ENCODE results near the gene ZNF787.

The ZNF787 gene

DNA sequence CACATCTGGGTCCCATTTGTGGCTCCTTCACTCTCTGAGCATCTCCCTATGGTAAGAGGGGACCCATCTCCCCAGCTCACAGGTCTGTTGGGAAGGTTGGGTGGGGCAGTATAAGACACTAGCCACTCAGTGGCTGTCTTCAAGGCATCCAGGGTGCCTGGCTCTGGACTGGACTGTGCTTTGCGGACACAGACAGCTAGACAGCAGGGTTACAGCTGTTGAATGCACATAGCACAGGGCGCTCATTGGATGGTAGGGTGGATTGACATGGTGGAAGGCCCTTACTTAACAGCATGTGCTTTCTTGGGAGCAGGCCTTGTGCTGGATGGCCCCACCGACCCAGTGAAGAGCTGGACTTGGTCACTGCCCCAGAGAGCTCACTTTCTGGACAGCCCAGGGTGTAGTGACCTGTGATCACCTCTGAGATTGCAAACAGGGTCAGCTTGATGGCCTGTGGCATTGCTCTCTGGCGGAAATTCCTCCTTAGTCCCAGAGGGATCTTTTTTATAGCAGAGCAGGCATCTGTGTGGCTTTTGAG, 21.9 kb upstream of the ZNF787 start:
- no peak for DNase-seq

DNA sequence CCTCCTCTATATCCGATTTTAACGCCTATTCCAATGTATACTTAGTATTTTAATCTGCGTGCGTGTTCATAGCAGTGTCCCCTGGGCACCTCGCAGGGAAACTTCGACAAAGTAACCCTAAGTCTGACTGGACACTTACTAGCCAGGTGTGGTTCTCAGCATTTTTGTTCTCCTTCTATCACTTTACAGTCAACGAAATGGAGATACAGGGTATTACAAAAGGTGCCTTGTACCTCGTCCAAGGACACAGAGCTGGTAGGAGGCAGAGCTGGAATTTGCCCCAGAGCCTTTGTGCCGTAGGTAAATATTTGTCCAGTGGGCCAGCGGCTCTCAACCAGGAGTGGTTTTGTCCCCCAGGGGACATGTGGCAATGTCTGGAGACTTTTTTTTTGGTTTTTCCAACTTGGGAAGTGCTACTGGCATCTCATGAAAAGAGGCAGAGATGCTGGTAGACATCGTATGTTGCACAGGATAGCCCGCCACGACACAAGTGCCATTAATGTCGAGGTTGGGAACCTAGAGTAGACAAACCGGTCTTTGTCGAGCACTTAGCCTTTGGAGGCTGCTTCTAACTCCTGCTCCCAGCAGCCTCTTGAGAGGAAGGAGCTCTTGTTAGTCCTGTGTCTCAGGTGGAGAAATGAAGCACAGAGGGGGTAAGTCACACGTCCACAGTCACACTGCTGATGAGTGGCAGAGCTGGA, 21.1 kb upstream of the ZNF787 start:
- no peak for DNase-seq

DNA sequence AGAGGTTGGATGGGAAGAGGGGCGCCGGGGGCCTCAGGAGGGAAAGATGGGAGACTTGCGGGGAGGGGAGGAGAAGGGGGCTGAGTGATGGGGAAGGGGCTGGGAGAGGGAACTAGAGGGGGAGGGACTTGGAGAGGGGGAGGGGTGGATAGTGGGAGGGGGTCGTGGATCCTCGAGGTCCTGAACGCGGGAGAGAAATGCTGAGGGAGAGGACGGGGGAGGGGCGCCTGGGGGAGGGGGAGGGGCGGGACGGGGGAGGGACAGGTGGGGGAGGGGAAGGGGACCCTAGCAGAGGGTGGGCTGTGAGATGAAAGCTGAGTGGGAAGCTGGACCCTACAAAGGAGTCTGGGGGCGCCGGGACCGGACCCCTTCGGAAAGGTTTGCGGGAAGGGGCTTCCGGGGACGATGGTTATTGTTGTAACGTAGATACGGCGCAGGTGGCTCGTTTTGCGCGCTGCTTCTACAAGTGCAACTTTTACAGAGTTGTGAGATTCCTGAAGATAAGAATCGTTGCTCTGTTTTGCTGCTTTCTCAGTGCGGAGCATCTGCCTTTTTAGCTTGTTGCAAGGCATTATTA, 20.4 kb upstream of the ZNF787 start:
- no peak for DNase-seq

DNA sequence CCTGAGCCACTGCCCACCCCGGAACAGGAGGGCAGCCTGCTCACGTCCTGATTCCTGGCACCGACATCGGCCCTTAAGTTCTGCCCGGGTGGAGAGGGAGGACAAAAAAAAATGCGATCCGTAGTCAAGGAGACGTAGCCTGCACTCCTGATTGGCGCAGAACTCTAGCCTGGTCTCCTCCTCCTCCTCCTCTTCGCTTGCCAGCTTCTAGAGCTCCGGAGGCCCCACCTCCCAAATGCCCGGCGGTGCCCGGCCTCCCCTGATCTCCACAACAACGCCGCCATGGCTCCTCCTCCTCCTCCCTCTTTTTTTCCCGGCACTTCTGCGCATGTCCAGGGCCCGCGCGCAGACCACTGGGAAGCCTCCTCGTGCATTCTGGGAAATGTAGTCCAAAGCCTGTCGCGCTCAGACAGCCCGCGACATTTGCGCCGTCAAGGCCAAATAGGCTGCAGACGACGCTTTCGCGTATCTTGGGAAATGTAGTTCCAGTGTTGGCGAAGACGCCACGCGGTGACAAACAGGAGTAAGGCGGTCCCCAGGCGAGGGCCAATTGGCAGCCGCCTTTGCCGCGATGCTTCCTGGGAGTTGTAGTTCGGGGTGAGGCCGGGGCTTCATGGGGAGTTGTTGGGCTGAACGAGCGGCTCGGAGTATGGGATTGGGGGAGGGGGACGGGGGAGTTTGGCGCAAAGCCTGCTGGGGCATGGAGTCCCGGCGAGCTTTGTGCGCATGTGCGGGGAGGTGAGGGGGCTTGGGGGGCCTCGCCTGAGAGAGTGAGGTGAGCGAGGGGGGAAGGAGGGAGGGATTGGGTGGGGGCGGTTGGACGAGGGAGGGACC, 19.7 kb upstream of the ZNF787 start, which contains the start of gene ZNF444:
ZNF444 (plus strand) TSS at position 705 of the 834 bp plus-strand sequence. CDS start 5,625 bp downstream, outside the sequence.
- peak; percentile 100 for DNase-seq

DNA sequence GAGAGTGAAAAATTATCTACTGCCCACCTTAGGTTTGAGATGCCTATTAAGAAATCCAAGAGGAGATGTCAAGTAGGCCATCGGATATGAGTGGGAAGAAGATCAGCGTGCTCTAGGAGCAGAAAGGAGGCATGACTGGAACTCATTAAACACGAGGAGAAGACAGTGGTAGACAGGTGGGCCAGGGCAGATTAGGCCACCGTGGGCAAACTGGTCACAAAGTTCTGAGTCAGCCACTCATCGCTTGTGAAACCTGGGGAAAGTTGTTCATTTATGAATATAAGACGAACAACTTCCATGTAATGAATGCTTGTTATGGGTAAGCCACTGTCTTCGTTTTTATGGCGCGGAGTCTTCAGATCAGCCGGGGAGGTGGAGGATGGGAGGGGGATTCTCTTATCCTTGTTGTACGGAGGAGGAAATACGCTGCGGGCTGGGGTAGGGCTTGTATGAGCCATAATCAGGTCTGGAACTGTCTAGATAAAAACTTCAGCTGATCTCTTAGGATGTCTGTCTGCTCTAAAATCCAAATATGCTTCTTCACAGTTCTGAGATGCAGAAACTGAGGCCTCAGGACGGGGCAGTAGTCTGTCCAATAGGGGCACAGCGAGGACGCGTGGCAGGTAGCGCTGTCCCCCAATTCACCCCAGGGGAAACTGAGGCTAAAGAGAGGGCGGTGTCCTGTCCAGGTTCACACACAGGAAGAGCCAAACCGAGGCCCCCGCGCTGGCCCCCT, 18.9 kb upstream of the ZNF787 start:
- peak; percentile 27 for DNase-seq

DNA sequence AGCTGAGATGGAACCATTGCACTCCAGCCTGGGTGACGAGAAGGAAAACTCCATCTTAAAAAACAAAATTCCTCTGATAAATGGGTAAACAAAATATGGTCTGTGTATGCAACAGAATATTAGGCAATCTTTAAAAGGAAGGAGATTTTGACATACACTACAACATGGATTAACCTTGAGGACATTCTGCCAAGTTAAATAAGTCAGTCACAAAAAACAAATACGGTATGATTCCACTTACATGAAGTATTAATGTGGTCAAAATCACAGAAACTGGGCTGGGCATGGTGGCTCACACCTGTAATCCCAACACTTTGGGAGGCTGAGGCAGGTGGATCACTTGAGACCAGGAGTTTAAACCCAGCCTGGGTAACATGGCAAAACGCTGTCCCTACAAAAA, 17.0 kb upstream of the ZNF787 start:
- no peak for DNase-seq

DNA sequence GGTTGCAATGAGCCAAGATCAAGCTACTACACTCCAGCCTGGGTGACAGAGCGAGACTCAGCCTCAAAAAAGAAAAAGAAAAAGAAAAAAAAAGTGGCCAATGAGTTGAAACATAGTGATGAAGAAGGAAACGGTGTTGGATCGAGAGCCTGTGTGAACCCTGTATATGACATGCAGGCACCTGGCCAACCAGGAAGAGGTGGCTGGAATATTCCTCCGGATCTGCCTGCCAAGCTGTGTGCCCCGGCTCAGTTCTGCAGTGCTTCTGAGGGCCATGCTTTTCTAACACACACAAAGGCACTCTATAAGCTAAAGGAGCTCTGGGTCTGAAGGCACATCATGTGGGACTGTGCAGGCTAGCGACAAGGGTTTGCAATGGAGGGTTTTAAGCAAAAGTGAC, 16.3 kb upstream of the ZNF787 start:
- no peak for DNase-seq

DNA sequence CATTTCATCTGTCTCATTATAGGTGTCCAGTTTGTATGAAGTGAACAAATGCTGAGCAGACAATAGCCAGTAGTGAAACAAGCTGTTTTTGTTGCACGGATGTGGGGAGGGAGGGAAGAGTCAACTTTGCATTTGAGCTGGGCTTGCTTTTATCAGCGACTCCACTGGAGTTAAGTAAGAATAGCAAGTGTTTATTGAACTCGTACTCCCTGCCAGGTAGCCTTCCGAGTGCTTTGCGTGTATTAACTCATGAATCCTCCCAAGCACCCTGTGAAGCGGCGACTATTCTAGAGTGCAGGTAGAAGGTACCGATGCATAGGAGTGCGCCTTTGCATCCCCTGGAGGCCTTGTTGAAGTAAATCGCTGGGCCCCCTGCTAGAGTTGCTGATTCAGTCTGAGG, 15.3 kb upstream of the ZNF787 start:
- DNase-seq = no peak

DNA sequence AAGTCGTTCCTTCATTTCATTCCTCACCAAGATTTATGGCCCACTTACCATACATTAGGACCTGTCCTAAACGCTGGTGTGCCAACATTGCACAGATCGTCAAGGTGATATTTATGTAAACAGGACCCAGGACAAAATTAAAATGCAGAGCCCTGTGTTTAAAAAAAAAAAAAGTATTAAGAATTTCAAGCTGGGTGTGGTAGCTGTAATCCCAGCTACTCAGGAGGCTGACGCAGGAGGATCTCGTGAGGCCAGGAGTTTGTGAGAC, 13.5 kb upstream of the ZNF787 start:
- no peak for DNase-seq

DNA sequence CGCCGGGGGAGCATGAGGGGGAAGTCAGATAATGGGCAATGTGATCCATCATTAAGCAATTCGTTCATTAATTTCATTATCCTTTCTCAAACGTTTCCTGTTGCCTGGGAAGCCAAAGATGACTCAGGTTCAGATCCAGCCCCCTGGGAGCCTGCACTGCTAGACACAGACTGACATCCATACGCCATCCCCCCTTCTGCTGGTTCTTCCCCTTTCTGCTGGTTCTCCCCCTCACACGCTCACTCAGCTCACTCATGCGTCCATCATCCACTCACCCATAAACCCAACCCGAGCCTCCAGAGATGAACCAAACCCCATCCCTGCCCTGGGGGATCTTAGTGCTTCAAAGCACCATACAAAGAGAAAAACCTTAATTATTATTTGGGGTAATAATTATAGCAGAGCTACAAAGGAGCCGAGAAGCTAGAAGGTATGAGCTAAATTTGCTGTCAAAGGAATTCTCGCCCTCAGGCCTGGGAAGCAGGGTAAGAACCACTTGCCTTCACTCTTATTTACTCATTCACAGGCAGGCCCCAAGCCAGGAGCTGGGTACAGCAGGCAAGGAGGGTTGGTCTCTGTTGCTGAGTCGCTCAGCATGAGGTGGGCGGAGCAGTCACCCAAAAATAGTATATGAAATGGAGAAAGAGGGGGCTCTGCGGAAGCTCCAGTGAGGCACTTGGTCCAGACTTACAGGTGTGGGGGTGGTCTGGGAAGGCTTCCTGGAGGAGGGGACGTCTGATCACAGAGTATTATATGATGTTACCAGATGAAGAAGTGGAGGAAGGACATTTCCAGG, 13.0 kb upstream of the ZNF787 start:
- no peak for DNase-seq

DNA sequence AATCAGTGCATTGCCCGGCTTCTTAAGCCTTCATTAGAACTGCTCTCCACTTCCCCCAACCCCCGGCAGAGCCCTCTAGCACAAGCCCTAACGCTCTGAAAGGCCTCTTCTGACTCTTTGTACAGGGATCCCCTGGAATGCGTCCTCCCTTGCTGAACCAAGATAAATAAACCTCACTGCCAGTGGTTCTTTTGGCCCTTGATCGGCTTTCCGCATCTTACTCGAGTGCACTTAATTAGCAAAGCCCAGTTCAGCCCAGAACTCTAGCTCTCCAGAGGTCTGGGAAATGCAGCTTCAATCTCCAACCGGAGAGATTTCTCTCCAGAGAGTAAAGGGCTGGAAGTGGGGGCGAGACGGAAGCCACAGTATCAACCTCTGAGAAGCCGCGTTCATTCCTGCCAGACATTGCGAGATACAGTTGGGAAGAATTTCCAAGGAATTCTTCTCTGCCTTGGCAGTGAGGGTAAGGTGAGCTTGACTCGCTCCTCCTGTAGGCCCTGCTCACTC, 11.3 kb upstream of the ZNF787 start:
- no peak for DNase-seq

DNA sequence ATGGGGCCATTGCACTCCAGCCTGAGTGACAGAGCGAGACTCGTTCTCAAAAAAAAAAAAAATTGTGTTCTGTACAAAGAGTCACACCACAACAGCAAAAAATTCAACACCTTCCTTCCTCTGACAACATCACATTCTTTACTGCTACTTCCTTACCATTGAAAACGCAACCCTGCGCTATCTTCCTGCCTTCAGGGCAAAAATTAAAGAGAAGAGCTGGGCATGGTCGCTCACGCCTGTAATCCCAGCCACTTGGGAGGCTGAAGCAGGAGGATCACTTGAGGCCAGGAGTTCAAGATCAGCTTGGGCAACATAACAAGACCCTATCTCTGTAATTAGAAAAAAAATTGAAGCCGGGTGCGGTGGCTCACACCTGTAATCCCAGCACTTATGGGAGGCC, 10.6 kb upstream of the ZNF787 start:
- DNase-seq = no peak

DNA sequence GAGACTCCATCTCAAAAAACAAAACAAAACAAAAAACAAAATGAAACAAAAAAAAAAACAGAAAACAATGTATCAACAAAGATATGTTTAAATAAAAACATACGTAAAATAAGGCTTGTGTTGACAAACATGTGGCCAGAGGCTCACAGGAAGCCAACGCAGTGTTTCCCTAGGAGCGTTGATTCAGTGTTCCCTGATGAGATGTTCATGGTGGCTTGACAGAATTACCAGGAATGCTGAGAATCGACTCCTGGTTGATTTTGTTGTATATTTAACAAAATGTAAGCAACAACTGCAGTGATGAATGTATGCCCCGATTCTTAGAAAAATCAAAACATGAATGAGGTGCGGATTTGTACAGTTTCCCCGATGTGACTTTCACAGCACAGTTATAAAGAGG, 8.9 kb upstream of the ZNF787 start:
- DNase-seq = no peak

DNA sequence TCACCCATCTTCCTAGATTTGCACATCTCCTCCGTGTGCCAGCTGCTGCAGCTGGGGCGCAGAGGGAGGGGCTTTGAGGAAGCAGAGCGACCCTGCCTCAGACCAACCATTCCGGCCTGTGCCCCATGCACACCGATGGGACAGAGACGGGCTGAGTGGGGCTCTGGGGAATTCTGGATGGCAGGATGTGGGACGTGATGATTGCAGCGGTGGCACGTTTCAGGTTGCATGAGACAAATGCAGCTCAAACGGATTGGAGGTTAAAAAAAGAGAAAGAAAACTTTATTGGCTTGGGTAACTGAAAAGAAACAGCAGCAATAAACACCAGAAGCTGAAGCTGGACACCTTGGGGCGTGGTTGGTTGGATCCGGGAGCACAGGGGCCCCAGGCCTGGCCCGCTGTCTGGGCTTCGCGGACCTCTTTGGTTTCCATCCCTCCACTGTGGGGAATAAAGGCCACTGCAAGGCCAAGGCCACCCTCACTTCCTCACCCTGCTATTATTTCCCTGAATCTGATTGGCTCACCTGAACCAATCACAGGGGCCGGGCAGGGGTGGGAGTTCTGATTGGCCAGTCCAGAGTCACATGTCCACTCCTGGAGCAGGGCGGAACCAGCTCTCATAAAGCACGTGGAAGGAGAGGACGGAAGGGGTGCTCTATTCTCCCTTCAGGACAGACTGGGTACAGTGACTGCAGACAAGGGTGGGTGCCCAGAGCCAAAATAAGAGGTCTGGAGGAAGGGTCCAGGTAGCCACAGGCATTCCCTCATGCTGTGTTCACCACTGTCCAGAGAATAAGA, 6.1 kb upstream of the ZNF787 start:
- no peak for DNase-seq

DNA sequence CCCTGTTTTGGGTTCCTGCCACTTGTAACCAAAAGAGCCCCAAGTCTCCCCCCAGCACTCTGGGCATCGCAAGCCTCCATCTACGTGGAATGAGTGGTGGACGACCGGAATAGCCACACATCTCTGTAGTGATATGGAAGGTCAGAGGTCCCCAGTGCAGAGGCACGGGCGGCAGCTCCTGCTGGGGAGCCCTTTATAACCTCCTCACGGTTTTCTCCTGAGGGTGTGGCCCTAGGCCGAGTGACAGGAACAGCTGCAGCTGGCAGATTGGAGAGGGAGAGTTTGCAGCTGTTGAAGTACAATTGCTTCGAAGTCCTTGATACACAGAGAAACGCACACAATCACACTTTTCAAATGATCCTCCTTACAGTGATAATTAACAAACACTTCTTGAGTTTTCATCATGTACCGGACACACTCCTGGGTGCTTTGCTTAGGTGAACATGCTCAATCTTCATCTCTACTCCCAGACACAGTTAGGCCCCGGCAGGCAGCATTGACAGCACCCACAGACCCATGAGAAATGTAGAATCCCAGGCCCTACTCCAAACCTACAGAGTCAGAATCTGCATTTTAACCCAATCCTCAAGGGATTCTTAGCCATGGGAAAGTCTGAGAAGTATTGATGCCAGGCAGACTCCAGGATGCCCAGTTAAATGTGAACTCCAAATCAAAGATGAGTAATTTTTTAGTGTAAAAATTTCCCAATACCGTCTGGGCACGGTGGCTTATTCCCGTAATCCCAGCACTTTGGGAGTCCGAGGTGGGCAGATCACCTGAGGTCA, 4.9 kb upstream of the ZNF787 start:
- no peak for DNase-seq

DNA sequence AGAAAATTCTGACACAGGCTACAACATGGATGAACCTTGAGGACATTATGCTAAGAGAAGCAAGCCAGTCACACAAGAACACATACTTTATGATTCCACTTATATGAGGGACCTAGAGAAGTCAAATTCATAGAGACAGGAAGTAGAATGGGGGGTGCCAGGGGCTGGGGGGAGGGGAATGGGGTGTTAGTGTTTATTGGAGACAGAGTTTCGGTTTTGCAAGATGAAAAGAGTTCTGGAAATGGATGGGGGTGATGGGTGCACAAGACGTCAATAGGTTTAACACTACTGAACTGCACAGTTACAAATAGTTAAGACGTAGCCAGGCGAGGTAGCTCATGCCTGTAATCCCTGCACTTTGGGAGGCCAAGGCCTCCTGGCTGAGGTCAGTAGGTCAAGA, 3.5 kb upstream of the ZNF787 start:
- no peak for DNase-seq

DNA sequence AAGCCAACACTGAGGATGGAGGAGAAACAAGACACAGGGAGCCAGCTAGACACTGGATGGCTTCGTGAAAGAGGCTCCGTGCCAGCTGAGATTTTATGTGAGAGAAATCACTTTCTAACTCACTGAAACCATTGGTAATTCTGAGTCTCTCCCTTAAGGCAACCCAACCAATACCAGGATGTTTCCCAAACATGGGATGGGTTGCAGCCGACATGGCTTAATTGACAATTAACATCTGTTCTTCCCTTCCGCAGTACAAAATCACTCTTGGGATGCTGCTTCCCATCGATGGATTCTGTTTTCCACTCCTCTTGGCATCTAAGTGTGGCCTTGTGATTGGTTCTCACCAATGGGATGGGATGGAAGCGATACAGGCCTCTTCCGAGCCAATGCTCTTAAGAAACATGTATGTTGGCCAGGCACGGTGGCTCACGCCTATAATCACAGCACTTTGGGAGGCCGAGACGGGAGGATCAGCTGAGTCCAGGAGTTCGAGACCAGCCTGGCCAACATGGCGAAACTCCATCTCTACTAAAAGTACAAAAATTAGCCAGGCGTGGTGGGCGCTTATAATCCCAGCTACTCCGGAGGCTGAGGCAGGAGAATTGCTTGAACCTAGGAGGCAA, 2.3 kb upstream of the ZNF787 start:
- no peak for DNase-seq

DNA sequence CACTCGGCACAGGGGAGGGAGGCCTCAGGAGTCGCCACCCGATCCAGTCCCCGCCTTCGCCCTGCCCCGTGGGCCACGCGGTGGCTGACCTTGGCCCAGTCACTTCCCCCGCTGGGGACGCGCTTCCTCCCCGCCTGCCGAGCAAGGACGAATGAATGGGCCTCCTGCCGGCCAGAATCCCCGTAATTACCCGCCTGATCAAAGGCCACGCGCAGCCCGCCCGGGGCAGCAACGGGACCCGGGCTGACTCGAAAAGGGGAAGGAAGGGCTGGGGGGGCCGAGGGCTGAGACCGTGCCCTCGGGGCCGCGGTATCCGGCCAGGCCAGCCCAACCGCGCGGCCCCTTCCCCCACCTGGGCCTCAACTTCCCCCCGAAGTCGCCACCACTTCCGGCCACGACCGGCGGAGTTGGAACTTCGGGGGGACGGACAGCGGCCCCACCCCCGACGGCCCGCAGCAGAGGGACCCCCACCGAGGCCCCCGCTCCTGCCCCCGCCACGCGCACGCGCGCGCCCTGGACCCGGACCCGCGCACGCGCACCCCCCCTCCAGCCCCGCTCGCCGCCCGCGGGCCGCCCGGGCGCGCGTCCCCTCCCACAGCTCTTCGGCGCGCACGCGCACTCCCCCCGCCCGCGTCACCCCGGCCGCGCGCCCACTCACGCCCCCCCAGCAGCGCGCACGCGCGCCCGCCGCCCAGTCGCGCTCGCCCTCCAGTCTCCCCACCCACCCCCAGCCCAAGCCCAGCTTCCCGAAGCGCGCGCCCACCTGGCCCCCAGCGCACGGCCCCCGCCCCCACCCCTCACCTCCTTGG, 520 bp downstream of the ZNF787 start:
- peak; percentile 61 for DNase-seq

DNA sequence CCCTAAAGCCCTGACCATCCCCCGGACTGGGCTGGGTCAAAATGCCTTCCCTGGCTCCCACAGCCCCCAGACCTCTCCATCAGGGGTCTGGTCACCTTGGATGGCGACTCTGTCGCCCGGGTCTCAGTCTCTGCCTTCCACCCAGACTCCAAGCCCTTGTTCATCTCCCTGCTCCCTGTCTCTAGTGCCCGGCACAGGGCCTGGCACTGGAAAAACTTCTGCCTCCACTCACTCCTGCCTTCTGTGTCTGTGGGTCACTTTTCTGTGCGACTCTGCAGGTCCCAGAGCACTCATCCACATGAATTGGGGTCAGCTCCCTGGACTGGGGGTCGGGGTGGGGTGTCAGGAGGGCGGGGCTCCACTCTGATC, 1.1 kb downstream of the ZNF787 start:
- no peak for DNase-seq

Data from NCI-H2171 treated with DMSO at 0.1 percent for 48 hours (cell line).